ENCODE data around the gene USB1.

USB1 gene

DNA sequence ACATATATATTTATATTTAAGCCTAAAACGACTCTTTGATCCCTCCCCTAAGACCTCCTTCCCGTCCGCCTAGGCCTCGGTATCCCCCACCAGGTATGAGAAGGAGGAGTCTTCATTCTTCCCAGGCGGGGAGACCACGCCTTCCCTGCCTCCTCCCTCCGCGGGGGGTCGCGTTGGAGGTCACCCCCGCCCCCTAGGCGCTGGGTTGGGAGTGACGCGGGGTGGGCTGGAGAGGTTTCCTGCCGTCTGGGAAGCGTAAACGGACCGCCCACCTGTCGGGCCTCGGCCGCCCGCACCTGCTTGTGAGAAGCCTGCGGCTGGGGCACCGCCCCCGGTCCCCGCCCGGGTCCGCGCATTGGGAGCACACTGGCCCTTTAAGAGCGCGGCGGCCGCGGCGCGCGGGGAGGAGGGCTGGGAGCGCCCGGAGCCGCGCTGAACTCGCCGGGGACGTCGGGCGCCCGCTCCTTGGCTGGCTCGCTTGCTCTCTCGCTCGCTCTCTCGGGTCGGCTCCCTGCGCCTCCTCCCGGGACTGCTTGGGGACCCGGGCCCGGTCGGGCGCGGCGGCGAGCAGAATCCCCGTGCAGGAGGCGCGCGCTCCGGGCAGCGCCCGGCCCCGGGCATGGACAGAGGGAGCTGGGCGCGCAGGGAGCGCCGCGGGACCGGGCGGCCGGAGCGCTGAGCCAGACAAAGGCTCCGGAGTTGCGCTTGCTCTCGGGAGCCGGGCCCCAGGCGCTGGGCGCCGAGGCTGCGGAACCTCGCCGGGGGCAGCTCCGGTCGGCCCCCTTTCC lies 24.3 kb downstream of the USB1 start, which contains the start of gene MMP15:
Gene MMP15, plus strand, starts transcription at position 404 of the 788 bp plus-strand sequence. CDS start 597 bp downstream, outside the sequence.
- TF ChIP-seq, protein P1, sequence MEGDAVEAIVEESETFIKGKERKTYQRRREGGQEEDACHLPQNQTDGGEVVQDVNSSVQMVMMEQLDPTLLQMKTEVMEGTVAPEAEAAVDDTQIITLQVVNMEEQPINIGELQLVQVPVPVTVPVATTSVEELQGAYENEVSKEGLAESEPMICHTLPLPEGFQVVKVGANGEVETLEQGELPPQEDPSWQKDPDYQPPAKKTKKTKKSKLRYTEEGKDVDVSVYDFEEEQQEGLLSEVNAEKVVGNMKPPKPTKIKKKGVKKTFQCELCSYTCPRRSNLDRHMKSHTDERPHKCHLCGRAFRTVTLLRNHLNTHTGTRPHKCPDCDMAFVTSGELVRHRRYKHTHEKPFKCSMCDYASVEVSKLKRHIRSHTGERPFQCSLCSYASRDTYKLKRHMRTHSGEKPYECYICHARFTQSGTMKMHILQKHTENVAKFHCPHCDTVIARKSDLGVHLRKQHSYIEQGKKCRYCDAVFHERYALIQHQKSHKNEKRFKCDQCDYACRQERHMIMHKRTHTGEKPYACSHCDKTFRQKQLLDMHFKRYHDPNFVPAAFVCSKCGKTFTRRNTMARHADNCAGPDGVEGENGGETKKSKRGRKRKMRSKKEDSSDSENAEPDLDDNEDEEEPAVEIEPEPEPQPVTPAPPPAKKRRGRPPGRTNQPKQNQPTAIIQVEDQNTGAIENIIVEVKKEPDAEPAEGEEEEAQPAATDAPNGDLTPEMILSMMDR (conservative IDR thresholded peaks at IDR 0.05; ENCODE audit: low read depth, low read length): no peak
- H3K4me3 ChIP-seq (ENCODE audit: low read length): peak within 1 kb of the TSS; percentile 62
- DNase-seq (ENCODE audit: low read depth): no peak

DNA sequence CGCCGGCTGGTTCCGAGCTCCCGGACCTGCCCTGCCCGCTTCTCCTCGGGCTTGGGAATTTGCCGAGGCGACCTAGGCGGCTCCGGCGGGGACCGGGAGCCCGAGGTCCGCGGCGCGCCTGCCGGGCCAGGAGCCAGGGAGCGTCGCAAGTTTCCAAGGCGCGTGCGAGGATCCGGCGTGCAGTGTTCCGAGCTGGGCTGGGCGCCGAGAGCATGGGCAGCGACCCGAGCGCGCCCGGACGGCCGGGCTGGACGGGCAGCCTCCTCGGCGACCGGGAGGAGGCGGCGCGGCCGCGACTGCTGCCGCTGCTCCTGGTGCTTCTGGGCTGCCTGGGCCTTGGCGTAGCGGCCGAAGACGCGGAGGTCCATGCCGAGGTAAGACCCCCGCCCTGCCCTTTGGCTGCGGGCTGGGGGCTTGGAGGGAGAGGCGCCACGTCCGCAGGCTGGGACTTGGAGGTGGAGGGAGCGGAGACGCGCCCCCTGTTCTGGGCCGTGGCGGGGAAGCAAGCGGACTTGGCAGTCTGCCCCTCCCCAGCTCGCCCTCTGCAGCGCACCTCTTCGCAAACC lies 25.0 kb downstream of the USB1 start:
- H3K4me3 ChIP-seq (ENCODE audit: low read length): peak overlapping the region; percentile 62
- DNase-seq (ENCODE audit: low read depth): no peak
- TF ChIP-seq, protein P1 (conservative IDR thresholded peaks at IDR 0.05; ENCODE audit: low read depth, low read length): no peak

DNA sequence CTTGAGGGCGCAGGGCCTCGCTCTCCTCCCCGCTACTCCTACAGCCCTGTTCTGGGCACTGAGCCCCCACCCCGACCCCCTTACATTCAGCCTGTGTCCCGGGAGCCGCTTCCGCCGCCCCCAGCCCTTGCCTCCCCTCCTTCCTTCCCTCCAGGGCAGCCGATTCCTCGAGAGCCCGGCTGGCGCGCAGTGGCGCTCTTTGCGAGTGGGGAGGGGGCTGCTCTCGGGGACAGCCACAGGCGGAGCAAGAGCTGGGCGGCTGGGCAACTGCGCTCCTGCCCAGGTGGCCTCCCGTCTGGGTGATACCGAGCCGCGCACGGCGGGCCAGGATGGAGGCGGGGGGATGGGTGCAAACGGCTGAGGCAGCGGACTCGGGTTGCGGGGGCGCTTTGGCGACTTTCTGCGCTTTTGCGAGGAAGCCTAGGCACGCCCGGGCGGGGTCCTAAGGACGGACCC lies 25.5 kb downstream of the USB1 start:
- no peak for DNase-seq (ENCODE audit: low read depth)
- TF ChIP-seq, protein P1 (conservative IDR thresholded peaks at IDR 0.05; ENCODE audit: low read depth, low read length): no peak
- H3K4me3 ChIP-seq (ENCODE audit: low read length): peak overlapping the region; percentile 62

DNA sequence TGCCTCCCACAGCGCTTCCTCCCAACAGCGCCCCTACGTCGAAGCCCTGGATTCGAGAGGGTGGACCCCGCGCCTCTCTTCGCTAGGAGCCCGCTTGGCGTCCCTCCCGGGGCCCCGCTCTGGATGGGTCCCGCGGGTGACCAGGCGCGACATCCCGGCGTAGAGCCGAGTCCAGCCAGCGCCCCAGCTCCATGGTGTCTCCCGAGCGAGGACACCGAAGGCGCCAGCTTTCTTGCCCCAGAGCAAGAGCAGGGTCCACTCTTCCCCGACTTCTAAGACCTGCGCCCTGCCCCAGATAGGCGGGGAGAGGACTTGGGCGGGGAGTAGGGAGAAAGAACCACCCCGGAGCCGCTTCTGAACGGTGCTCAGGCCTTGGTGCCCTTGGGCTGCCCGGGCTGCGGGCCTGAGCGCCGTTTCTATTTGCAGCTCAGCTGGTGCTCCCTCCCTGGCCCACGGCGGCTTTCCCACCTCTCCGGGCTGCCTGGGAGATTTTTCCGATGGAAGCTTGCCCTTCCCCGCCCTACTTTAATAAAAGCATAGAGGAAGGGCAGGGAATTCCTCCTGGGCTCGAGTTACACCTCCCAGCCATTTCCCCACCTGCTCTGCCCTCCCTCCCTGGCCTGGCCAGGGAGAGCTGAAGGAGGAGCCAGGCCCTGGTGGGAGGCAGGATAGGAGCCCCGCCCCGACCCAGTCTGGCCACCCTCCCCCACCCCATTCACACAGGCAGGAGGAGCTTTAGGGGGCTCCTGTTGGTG lies 26.1 kb downstream of the USB1 start:
- peak overlapping the region; percentile 62 for H3K4me3 ChIP-seq (ENCODE audit: low read length)
- no peak for DNase-seq (ENCODE audit: low read depth)
- TF ChIP-seq, protein P1 (conservative IDR thresholded peaks at IDR 0.05; ENCODE audit: low read depth, low read length): no peak

DNA sequence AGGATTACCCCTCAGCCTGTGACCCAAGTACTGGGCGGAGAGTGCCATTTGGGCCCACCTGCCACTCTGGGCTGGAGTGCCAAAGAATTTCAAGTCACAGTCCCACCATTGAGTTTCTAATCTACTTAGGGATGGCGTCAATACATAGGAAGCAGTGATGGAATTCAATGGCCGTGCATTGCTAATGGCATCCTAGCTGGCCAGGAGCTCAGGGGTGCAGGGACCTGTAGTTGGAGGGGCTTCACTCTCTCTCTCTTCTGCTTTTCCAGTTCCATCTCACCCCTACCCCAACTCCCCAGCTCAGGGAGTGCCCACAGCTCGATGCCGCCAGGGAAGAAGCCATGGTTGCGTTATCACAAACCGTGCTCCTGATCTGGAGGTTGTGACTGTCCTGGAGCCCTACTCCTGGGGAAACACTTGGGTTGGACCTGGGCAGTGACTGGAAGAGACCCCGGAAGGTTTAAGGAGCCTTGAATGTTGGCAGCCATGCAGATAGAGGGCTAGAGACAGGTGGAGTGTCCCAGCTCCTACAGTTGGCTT lies 26.8 kb downstream of the USB1 start:
- TF ChIP-seq, protein P1 (conservative IDR thresholded peaks at IDR 0.05; ENCODE audit: low read depth, low read length): no peak
- no peak overlapping the region for H3K4me3 ChIP-seq (ENCODE audit: low read length)
- no peak for DNase-seq (ENCODE audit: low read depth)

DNA sequence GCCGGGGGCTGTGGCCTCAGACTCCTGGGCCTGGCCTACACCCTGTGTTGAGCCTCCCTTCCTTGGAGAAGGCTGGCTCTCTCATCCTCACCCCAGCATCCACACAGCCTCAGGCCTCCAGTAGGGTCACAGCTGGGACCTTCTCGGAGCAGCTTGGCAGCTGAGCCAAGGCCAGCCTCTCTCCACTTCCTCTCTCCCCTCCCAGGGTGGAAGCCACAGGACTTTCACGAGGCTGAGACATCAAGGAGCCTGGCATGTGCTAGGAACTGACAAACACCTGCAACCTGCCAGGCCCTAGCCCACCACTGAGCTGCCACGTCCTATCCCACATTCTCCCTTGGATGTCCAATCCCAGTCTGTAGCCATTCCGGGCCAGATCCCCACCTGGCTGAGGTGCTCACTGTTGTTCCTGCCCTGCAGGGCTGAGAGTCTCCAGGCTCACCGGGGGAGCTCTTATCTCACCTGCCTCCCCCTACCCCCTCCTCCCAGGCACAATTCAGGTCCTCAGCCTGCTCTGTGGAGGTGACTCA lies 27.4 kb downstream of the USB1 start:
- DNase-seq (ENCODE audit: low read depth): no peak
- TF ChIP-seq, protein P1 (conservative IDR thresholded peaks at IDR 0.05; ENCODE audit: low read depth, low read length): no peak
- no peak overlapping the region for H3K4me3 ChIP-seq (ENCODE audit: low read length)
